Measurements from ENCODE around the gene DOCK9. TPM values are rescaled to one million over a fixed set of nuclear protein-coding genes. Genes with fewer than 3 reads are reported as not detected.

DOCK9 gene
- polyA plus RNA-seq, 3 donors = 21.2 to 57.2 (median 36.4) TPM

DNA sequence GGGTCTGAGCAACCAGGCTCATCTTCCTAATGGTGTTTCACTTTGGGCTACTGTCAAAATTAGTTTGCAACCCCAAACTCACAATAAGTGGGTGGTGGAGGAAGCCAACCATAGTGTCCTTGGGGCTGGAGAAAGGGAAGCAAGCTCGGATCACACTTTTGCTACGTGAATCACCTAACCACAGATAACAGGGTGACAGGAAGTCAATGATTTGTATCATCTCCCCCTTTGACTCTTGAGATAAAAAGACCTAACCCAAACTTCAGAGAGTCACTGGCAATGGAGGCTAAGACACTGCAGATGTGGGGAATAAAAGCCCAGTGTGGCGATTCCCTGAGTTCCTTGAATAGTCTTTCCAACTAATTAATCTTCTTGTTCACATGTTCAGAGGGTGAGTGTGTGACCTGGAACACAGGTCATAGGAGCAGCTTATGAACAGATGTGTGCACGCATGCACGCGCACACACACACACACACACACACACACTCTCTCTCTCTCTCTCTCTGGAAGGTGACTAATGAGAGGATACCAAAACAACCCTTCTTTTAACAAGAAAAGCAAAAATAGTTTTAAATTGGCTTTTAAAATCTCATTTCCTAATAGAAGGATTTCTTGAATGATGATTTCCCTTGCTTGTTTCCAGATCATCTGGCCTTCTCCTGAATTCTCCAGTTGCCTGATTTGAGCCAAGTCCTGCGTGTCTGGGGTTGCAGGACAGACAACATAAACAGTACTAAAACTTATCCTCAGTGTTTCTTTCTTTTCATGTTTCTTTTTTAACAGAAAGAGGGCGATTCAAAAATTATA, 21.2 kb upstream of the DOCK9 start:
- 45 to 61% (median 49%) methylated on average over 8 of the region's 8 CpGs for WGBS, 3 donors
- no peak overlapping the region for H3K27ac ChIP-seq (ENCODE audit: low read depth, low read length)

DNA sequence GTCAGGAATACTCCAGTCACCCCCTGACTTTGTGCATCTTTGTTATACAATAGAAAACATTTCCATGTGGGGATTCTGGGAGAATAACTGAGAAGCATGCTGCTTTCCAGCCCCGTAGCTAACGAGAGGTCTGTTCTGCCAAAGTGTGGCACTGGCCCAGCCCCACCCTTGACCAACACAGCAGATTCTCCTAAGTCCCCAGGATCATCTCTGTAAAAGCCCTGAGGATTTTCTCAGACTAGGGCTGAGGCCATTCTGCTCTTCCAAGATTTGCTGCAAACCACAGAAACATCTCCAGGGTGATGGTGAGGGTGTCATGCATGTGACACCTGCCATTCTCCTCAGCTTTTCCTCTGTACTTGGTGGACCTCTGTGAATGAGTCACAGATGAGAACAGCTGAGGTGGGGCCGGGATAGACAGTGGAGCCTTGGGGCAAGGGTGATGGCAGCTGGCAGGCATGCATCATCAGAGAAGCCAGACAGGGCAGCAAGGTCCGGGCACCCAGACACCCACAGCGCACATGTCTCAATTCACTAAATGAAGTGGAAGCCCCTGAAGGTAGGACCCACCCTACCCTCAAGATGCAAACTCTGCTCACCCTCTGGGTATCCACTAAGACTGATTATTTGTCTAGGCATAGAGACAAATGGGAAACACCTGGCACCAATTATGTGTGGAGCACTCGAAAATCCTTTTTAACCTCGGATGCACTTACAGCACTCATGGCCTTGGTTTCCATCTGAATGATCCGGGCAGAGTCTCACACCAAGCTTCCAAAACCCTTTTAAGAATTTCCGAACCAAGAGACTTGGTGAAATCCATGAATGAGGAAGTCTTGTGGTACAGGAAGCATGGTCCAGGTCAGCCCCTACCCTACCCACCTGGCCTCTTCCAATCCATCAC, 20.1 kb upstream of the DOCK9 start:
- no peak overlapping the region for H3K27ac ChIP-seq (ENCODE audit: low read depth, low read length)
- 76 to 87% (median 80%) methylated on average over 9 of the region's 9 CpGs for WGBS, 3 donors

DNA sequence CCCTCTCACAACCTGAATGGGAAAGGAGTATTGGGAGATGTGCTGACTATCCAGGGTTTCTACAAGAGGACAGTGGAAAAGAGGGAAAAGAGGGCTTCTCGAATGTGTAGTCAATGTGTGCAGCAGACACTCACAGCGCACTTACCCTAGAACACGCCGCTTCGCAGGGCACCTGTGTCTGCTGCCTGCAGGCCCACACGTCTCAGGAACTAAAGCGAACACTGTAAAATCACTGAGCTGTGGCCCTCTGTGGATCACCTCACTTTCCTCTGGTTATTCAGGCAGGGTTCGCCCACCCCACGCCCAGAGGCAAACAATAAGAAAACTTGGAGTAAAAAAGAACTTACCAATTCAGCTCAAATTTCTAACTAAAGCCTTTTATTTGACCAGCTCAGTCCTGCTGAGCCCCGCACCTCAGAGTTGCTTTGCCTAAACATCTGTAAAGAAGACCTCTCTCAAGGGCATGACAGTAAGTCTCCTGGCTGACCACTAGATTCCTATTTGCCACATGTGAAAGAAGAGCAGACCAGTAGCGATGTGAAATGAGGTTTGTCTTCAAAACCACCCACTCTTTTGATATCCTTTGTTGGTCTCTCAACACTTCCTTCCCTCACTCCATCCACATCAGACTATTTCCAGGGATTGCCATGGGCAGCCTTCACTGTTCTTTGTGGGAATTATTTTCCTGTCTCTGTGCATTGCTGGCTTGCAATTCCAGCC, 19.3 kb upstream of the DOCK9 start:
- WGBS, 3 donors = 94 to 99% (median 95%) methylated on average over 11 of the region's 11 CpGs
- H3K27ac ChIP-seq (ENCODE audit: low read depth, low read length) = no peak overlapping the region

- no peak overlapping the region for H3K27ac ChIP-seq (ENCODE audit: low read depth, low read length)
- 95 to 99% (median 96%) methylated on average over 5 of the region's 5 CpGs for WGBS, 3 donors
These were observed 18.2 kb upstream of the DOCK9 start for GRCh38 chr13:98996046-98996445.

GRCh38 chr13:98994896-98995295, 17.0 kb upstream of the DOCK9 start:
- no peak overlapping the region for H3K27ac ChIP-seq (ENCODE audit: low read depth, low read length)
- 68 to 79% (median 70%) methylated on average over 6 of the region's 6 CpGs for WGBS, 3 donors

DNA sequence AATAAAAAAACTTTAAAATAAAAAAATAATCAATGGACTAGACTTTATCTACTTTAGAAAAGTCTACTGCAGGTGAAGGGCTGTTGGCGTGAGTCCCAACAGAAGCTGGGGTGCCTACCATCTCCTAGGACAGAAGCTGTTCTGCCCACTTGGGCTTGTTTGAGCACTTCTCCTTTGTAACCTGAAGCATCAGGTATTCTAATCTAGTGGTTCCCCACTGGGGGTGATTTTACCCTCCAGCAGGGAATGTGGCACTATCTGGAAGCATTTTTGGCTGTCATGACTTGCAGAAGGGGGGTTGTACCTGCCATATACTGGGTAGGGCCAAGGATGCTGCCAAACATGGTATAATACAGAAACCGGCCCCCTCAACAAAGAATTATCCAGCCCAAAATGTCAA, 16.2 kb upstream of the DOCK9 start:
- 97 to 98% (median 98%) methylated on average over 2 of the region's 2 CpGs for WGBS, 3 donors
- no peak overlapping the region for H3K27ac ChIP-seq (ENCODE audit: low read depth, low read length)

DNA sequence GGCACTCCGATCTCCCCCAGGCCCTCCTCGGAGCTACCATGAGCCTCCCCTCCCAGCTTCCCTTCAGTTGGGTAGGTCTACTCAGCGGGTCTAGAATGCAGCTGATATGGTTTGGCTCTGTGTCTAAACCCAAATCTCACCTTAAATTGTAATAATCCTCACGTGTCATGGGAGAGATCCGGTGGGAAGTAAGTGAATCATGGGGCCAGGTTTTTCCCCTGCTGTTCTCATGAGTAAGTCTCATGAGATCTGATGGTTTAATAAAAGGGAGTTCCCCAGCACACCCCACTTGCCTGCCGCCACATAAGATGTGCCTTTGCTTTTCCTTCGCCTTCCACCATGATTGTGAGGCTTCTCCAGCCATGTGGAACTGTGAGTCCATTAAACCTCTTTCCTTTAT, 14.5 kb upstream of the DOCK9 start:
- H3K27ac ChIP-seq (ENCODE audit: low read depth, low read length) = no peak overlapping the region
- WGBS, 3 donors = 72 to 84% (median 81%) methylated on average over 7 of the region's 7 CpGs

DNA sequence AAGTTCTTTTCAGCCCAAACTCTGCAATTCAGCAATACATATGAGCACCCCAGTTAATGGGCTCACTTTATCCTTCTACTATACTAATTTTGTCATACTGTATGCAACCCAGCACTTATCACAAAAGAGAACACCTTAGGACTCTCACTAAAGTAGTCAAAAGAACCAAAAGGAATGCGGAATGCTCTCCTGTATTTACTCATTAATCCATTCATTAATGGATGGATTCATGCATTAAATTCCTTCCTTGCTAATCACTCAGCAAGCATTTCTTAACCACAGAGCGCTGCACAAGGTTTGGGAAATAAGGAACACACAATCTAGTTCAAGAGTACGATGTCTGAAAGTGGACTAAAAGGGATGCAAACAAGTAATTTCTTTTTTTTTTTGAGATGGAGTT, 12.8 kb upstream of the DOCK9 start:
- WGBS, 3 donors = 96 to 98% (median 98%) methylated on average over 3 of the region's 3 CpGs
- no peak overlapping the region for H3K27ac ChIP-seq (ENCODE audit: low read depth, low read length)

GRCh38 chr13:98989469-98990235, 11.8 kb upstream of the DOCK9 start:
- no peak overlapping the region for H3K27ac ChIP-seq (ENCODE audit: low read depth, low read length)
- WGBS, 3 donors = 82 to 88% (median 86%) methylated on average over 4 of the region's 4 CpGs

GRCh38 chr13:98988780-98989179, 10.9 kb upstream of the DOCK9 start:
- WGBS, 3 donors = 64 to 81% (median 71%) methylated on average over 6 of the region's 6 CpGs
- no peak overlapping the region for H3K27ac ChIP-seq (ENCODE audit: low read depth, low read length)

- no peak overlapping the region for H3K27ac ChIP-seq (ENCODE audit: low read depth, low read length)
- WGBS, 3 donors = 28 to 77% (median 75%) methylated on average over 5 of the region's 5 CpGs
These were observed 10.4 kb upstream of the DOCK9 start for GRCh38 chr13:98988277-98988676.

DNA sequence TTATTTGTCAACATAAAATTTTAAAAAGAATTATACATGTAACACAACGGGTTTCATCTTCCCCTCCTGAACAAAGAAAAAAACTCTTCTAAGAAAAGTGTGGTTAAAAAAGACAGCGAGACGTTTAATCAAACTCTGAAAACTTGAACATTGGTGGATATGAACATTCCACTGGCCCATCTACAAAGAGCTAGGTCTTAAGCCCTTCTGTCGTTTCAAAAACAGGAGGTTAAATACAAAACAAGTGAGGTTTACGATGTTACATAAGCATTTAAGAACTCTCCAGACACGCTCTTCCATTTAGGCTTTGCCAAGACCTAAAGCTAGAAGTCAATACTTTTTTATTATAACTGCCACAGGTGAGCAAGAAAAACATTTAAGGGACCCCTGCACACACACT, 9.4 kb upstream of the DOCK9 start:
- H3K27ac ChIP-seq (ENCODE audit: low read depth, low read length) = no peak overlapping the region
- 71 to 82% (median 77%) methylated on average over 6 of the region's 6 CpGs for WGBS, 3 donors

GRCh38 chr13:98986226-98986846, 8.5 kb upstream of the DOCK9 start:
- H3K27ac ChIP-seq (ENCODE audit: low read depth, low read length) = no peak overlapping the region
- WGBS, 3 donors = 55 to 74% (median 73%) methylated on average over 8 of the region's 8 CpGs

DNA sequence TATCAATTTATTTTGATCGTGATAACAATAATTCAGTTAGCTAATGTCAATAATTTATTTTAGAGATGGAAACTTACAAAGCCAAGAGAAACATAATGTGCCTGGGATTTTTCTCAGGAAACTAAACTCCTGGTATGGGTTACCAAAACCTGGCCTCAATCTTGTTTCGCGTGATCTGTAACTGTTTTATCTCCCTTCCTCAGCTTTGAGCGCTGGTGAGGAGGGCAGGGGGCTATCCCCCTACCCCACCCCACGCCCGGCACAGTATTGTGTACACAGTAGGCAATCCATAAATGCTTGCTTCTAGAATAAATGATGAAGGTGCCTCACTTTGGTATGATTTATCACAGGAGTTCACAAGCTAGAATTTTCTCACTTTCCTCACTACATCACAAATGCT, 7.7 kb upstream of the DOCK9 start:
- H3K27ac ChIP-seq (ENCODE audit: low read depth, low read length) = no peak overlapping the region
- 90 to 93% (median 93%) methylated on average over 6 of the region's 6 CpGs for WGBS, 3 donors

DNA sequence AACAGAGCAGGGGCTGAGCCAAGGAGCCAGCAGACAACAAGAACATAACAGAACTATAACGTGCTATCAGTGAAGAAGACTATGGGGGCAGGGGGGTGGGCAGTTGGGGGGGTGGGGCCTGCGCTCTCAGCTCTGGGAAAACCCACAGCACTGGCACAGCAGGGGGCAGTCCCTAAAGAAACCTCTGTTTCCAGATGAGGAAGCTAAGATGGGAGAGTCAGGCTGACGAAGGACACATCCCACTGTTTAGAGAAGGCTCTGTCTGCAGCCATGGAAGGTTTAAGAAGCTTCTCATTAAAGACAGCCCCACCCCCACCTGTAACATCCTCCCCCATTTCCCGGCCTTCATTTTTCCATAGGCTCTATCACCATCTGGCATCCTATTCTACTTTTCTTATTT, 7.1 kb upstream of the DOCK9 start:
- WGBS, 3 donors = 79 to 93% (median 81%) methylated on average over 4 of the region's 4 CpGs
- no peak overlapping the region for H3K27ac ChIP-seq (ENCODE audit: low read depth, low read length)

GRCh38 chr13:98984118-98984517, 6.3 kb upstream of the DOCK9 start:
- WGBS, 3 donors = 67 to 97% (median 92%) methylated on average over 2 of the region's 2 CpGs
- no peak overlapping the region for H3K27ac ChIP-seq (ENCODE audit: low read depth, low read length)

DNA sequence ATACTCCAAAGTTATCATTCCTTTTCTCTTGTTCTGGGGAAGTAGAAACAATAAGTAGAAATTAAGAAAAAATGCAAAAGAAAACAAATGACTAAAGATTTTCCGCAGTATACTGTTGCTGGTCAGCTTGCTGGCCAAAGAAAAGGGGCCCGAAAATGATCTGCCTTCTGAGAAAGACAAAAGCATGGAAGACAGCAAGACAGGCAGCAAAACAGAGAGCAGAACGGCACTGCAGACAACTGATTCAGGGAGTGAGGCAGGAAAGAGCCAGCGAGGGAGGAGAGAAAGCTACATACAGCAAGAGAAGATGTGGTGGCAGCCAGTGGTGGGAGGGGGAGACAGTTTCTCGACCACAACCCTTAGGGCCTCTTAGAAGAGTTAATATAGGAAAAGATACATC, 5.3 kb upstream of the DOCK9 start:
- WGBS, 3 donors = 81 to 91% (median 82%) methylated on average over 5 of the region's 5 CpGs
- no peak overlapping the region for H3K27ac ChIP-seq (ENCODE audit: low read depth, low read length)
